IPS-18c (cell line): ENCODE measurements around the gene VOPP1.

Experiments used
- H3K4me3 ChIP-seq: 2 replicates; pipeline ENCODE4 v1.7.0; 2013; ENCODE audit warnings: low read depth, mild to moderate bottlenecking, low read length, moderate library complexity; ENCODE audit not compliant: insufficient read depth
- H3K9me3 ChIP-seq: one replicate; pipeline ENCODE4 v1.6.1; 2013; ENCODE audit warnings: mild to moderate bottlenecking, low read length, moderate library complexity; ENCODE audit not compliant: control insufficient read depth, insufficient read depth

The VOPP1 gene

GRCh38 chr7:55490099-55490498 is 82.2 kb downstream of the VOPP1 start:
- H3K4me3 ChIP-seq, result no peak overlapping the region
- peaks cover 4% of the 10 kb centered on the region for H3K9me3 ChIP-seq

- peaks cover 2% of the 10 kb centered on the region for H3K9me3 ChIP-seq
- no peak overlapping the region for H3K4me3 ChIP-seq
These were observed 82.8 kb downstream of the VOPP1 start for GRCh38 chr7:55489552-55489951.

GRCh38 chr7:55488804-55489340 is 83.4 kb downstream of the VOPP1 start:
- peaks cover 2% of the 10 kb centered on the region for H3K9me3 ChIP-seq
- H3K4me3 ChIP-seq, result no peak overlapping the region

- no peak overlapping the region for H3K4me3 ChIP-seq
- H3K9me3 ChIP-seq, result peaks cover 2% of the 10 kb centered on the region
These were observed 84.1 kb downstream of the VOPP1 start for GRCh38 chr7:55488216-55488615.

GRCh38 chr7:55486991-55487390 is 85.3 kb downstream of the VOPP1 start:
- H3K4me3 ChIP-seq, result no peak overlapping the region
- peaks cover 2% of the 10 kb centered on the region for H3K9me3 ChIP-seq

- no peak overlapping the region for H3K4me3 ChIP-seq
- peaks cover 2% of the 10 kb centered on the region for H3K9me3 ChIP-seq
These were observed 86.1 kb downstream of the VOPP1 start for GRCh38 chr7:55486192-55486590.

GRCh38 chr7:55485501-55486191 is 86.7 kb downstream of the VOPP1 start:
- Histone ChIP-seq H3K4me3 (no peak overlapping the region), H3K9me3 (peaks cover 2% of the 10 kb centered on the region)

GRCh38 chr7:55484834-55485233 is 87.5 kb downstream of the VOPP1 start:
- Histone ChIP-seq H3K4me3 (no peak overlapping the region), H3K9me3 (peaks cover 2% of the 10 kb centered on the region)

GRCh38 chr7:55484241-55484640 is 88.1 kb downstream of the VOPP1 start:
- Histone ChIP-seq H3K9me3 (peaks cover 2% of the 10 kb centered on the region), H3K4me3 (no peak overlapping the region)

GRCh38 chr7:55483046-55483445 is 89.3 kb downstream of the VOPP1 start:
- no peak overlapping the region for H3K4me3 ChIP-seq

GRCh38 chr7:55481155-55481554 is 91.1 kb downstream of the VOPP1 start:
- no peak overlapping the region for H3K4me3 ChIP-seq
- H3K9me3 ChIP-seq, result no peaks in the 10 kb centered on the region

More at GRCh38 chr7:55483046-55483445, 89.3 kb downstream of the VOPP1 start:
- H3K9me3 ChIP-seq, result peaks cover 2% of the 10 kb centered on the region

- H3K4me3 ChIP-seq, result no peak overlapping the region
These were observed 93.6 kb downstream of the VOPP1 start for GRCh38 chr7:55478700-55479099.

GRCh38 chr7:55477781-55478374 is 94.4 kb downstream of the VOPP1 start:
- no peak overlapping the region for H3K4me3 ChIP-seq

More at GRCh38 chr7:55478700-55479099, 93.6 kb downstream of the VOPP1 start:
- H3K9me3 ChIP-seq, result no peaks in the 10 kb centered on the region

GRCh38 chr7:55476852-55477780 is 95.2 kb downstream of the VOPP1 start:
- no peak overlapping the region for H3K4me3 ChIP-seq
- H3K9me3 ChIP-seq, result no peaks in the 10 kb centered on the region

More at GRCh38 chr7:55477781-55478374, 94.4 kb downstream of the VOPP1 start:
- H3K9me3 ChIP-seq, result no peaks in the 10 kb centered on the region

- Histone ChIP-seq H3K4me3 (no peak overlapping the region), H3K9me3 (no peaks in the 10 kb centered on the region)
These were observed 96.2 kb downstream of the VOPP1 start for GRCh38 chr7:55475855-55476803.

GRCh38 chr7:55474944-55475854 is 97.1 kb downstream of the VOPP1 start:
- Histone ChIP-seq H3K9me3 (no peaks in the 10 kb centered on the region), H3K4me3 (no peak overlapping the region)
